HepG2 (cell line): ENCODE data around the gene DNAAF8. TPM values are rescaled to one million over a fixed set of nuclear protein-coding genes. Genes with fewer than 3 reads are reported as not detected.

ENCODE experiments used
- AHR ChIP-seq: IDR thresholded peaks from 2 replicates; pipeline ENCODE4 v1.6.1; 2018; ENCODE audit warnings: missing genetic modification reagents, missing compliant biosample characterization
- ATM ChIP-seq: fragments of 450-650 bp; IDR thresholded peaks from 2 replicates; pipeline ENCODE4 v1.7.1; 2017; ENCODE audit warnings: mild to moderate bottlenecking, borderline replicate concordance
- BRCA1 ChIP-seq: sonication (generic); formaldehyde crosslinking; IDR thresholded peaks from 2 replicates; pipeline ENCODE4 v1.4.0; 2020; ENCODE audit warnings: missing genetic modification reagents
- CEBPB ChIP-seq: IDR thresholded peaks from 2 replicates; pipeline ENCODE4 v1.6.1; 2011; ENCODE audit warnings: low read depth, low read length, improper control_type of control experiment, borderline replicate concordance
- CREBL2 ChIP-seq: sonication (generic); formaldehyde crosslinking; IDR thresholded peaks from 2 replicates; pipeline ENCODE4 v1.8.1; 2023; ENCODE audit warnings: missing genetic modification reagents, mild to moderate bottlenecking, borderline replicate concordance
- DDIT3 ChIP-seq: sonication (generic); formaldehyde crosslinking; IDR thresholded peaks from 2 replicates; pipeline ENCODE4 v1.4.0; 2020; ENCODE audit warnings: mild to moderate bottlenecking, missing genetic modification reagents
- FOXK2 ChIP-seq: fragments of 450-650 bp; IDR thresholded peaks from 2 replicates; pipeline ENCODE4 v1.6.1; 2016
- GPN1 ChIP-seq: sonication (generic); formaldehyde crosslinking; IDR thresholded peaks from 2 replicates; pipeline ENCODE4 v1.5.1; 2020; ENCODE audit warnings: missing genetic modification reagents, borderline replicate concordance
- KDM4B ChIP-seq: sonication (generic); formaldehyde crosslinking; IDR thresholded peaks from 2 replicates; pipeline ENCODE4 v1.4.0; 2020; ENCODE audit warnings: missing genetic modification reagents
- KLF16 ChIP-seq, 2 experiments: sonication (generic) in 1 of 2; formaldehyde crosslinking in 1 of 2; IDR thresholded peaks; 2 replicates each; pipeline versions ENCODE4 v1.6.1 to v1.8.0; 2016 to 2023; ENCODE audit warnings: missing genetic modification reagents in 2 of 2, missing compliant biosample characterization in 1 of 2
- MAFK ChIP-seq, 2 experiments: IDR thresholded peaks in 1 of 2; conservative IDR thresholded peaks in 1 of 2; 2 replicates each; pipeline ENCODE4 v1.6.1; 2011; ENCODE audit warnings: improper control_type of control experiment in 2 of 2, low read length in 2 of 2
- PRDM4 ChIP-seq: sonication (generic); formaldehyde crosslinking; IDR thresholded peaks from 2 replicates; pipeline ENCODE4 v1.9.0; 2021; ENCODE audit warnings: missing genetic modification reagents, borderline replicate concordance
- RXRA ChIP-seq: sonication (generic); formaldehyde crosslinking; IDR thresholded peaks from 2 replicates; pipeline ENCODE4 v1.5.1; 2020; ENCODE audit warnings: missing genetic modification reagents
- TFAP4 ChIP-seq: sonication (generic); IDR thresholded peaks from 2 replicates; pipeline ENCODE4 v1.6.1; 2016; ENCODE audit warnings: low read depth, borderline replicate concordance
- THRA ChIP-seq: sonication (generic); formaldehyde crosslinking; IDR thresholded peaks from 2 replicates; pipeline ENCODE4 v1.4.0; 2020; ENCODE audit warnings: missing genetic modification reagents, borderline replicate concordance
- TSC22D2 ChIP-seq: sonication (generic); formaldehyde crosslinking; IDR thresholded peaks from 2 replicates; pipeline ENCODE4 v1.5.1; 2020; ENCODE audit warnings: missing genetic modification reagents, mild to moderate bottlenecking, borderline replicate concordance
- ZNF496 ChIP-seq: sonication (generic); formaldehyde crosslinking; IDR thresholded peaks from 2 replicates; pipeline ENCODE4 v1.8.1; 2023; ENCODE audit warnings: mild to moderate bottlenecking, moderate library complexity, missing genetic modification reagents; ENCODE audit not compliant: insufficient replicate concordance
- ZNF567 ChIP-seq: sonication (generic); formaldehyde crosslinking; IDR thresholded peaks from 2 replicates; pipeline ENCODE4 v1.8.1; 2023; ENCODE audit warnings: mild to moderate bottlenecking, missing genetic modification reagents, borderline replicate concordance
- ZNF572 ChIP-seq: sonication (generic); formaldehyde crosslinking; IDR thresholded peaks from 2 replicates; pipeline ENCODE4 v1.5.1; 2020; ENCODE audit warnings: mild to moderate bottlenecking, missing genetic modification reagents
- ZNF597 ChIP-seq: sonication (generic); formaldehyde crosslinking; IDR thresholded peaks from 2 replicates; pipeline ENCODE4 v1.5.0; 2020; ENCODE audit warnings: missing genetic modification reagents
- ZNF740 ChIP-seq: sonication (generic); formaldehyde crosslinking; IDR thresholded peaks from 2 replicates; pipeline ENCODE4 v1.4.0; 2020; ENCODE audit warnings: missing genetic modification reagents
- ZNF883 ChIP-seq: sonication (generic); formaldehyde crosslinking; IDR thresholded peaks from 2 replicates; pipeline ENCODE4 v1.5.1; 2020; ENCODE audit warnings: mild to moderate bottlenecking, missing genetic modification reagents; ENCODE audit errors: not compliant biosample characterization
- ZSCAN22 ChIP-seq: sonication (generic); formaldehyde crosslinking; IDR thresholded peaks from 2 replicates; pipeline ENCODE4 v1.4.0; 2020; ENCODE audit warnings: mild to moderate bottlenecking, missing genetic modification reagents
- polyA plus RNA-seq, 8 experiments: library from polyadenylated mRNA; depleted of rRNA in 3 of 8; stranded (reverse) in 7 of 8; unstranded in 1 of 8; fragments of >200 nt; fragmentation: Illumina TruSeq in 4 of 8; extraction: Trizol in 4 of 8; gene quantifications; 2 replicates each; pipeline versions ENCODE4 v1.2.1 to v1.2.3, GENCODE V29; 2011 to 2016; ENCODE audit warnings: low read depth in 4 of 8, missing spikeins in 1 of 8, mixed read lengths in 1 of 8; ENCODE audit not compliant: insufficient read depth in 1 of 8
- total RNA-seq, 5 experiments: library from RNA; depleted of rRNA; stranded (reverse); fragments of >200 nt; fragmentation: Illumina TruSeq; extraction: Trizol; gene quantifications; 2 replicates each; pipeline ENCODE4 v1.2.3, GENCODE V29; 2016; ENCODE audit warnings: low read depth in 1 of 5

Gene DNAAF8
- total and polyA plus RNA-seq, 2 of the 13 experiments (the other 11 are each of a cell fraction or from before 2014, with no cell fraction given) = 0.44 TPM; not detected in 1

GRCh38 chr16:4766875-4767628, 32.7 kb downstream of the DNAAF8 start, which contains the start of gene ZNF500 (continued):
- TF ChIP-seq TSC22D2 (CRISPR knock-in tag) (peak; percentile 71; the same call in 1 of the 2 replicates), AHR (CRISPR knock-in tag) (no peak; the same call in 1 of the 2 replicates), CREBL2 (no peak), GPN1 (CRISPR knock-in tag) (0 out of 2 replicates have a peak, but pooled peaks have one; percentile 48), KDM4B (no peak), CEBPB (no peak; the same call in 1 of the 2 replicates), MAFK (conservative IDR thresholded peaks at IDR 0.05 in 1 of 2, IDR thresholded peaks at IDR 0.05 in 1 of 2; ENCODE audit: low read length in 2 of 2) (no peak), ZNF496 (CRISPR knock-in tag) (no peak), ZNF597 (CRISPR knock-in tag) (no peak), ZNF740 (CRISPR knock-in tag) (no peak), RXRA (CRISPR knock-in tag) (peak; percentile 72; the same call in 1 of the 2 replicates), ZSCAN22 (CRISPR knock-in tag) (no peak), ZNF567 (CRISPR knock-in tag) (no peak), KLF16 (CRISPR knock-in tag; IDR thresholded peaks at IDR 0.05) (peak in 1 of 2 experiments; percentile 87; a peak in 2 of 4 replicates), ZNF883 (CRISPR knock-in tag) (peak; percentile 71), FOXK2 (0 out of 2 replicates have a peak, but pooled peaks have one; percentile 48), THRA (CRISPR knock-in tag) (peak; percentile 83), ZNF572 (no peak), TFAP4 (no peak; the same call in 1 of the 2 replicates), BRCA1 (CRISPR knock-in tag) (no peak), PRDM4 (no peak), DDIT3 (CRISPR knock-in tag) (no peak), ATM (no peak)
